HG03108 (cell line): ENCODE measurements around the gene USP6NL.
A peak's percentile ranks its signal among the peaks of the same experiment; 100 is the strongest.
"Not testable (repeated sequence)": the region's sequence is repeated elsewhere in the genome, so short reads cannot be mapped to it uniquely, and the experiment has no call there.

ENCODE experiments used
- ATAC-seq: cut with Tn5 transposase; IDR thresholded peaks from one replicate; pipeline ENCODE4 v1.9.1; 2021; ENCODE audit warnings: moderate library complexity; ENCODE audit not compliant: unreplicated experiment

USP6NL gene

DNA sequence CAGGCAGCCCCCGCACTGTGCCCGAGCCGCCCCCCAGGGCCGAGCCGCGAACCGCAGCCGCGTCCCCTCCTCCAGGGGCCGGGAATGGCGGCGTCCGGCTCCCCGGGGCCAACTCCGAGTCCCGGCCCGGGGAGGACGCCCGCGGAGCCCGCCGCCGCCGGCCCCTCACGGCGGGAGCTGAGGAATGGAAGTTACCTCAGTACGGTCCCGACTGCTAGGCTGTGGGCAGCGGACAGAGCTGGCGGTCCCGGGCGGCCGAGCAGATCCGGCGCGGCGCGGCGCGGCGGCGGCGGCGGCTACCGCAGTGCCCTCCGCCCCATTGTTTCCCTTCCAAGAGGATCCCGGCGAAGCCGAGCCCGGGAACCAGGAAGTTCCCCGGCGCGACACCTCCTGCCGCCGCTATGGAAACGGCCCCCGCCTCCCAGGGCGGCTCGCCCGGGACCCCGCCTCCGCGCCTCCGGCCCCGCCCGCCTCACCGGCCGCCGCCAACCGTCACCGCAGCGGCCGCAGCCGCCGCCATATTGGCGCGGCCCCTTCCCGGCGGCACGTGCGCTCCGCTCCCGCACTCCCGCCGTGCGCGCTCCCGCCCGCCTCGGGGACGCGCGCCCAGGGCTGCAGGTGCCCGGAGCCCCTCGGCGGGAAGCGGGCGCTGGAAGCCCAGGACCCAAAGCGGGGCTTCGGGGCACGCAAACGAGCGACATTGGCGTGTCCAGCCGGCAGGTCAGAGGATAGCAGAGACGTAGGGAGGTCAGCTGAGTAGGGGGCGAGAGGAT lies at the start of gene USP6NL:
TSS of gene USP6NL (minus strand) at position 403 of the 773 bp plus-strand sequence. CDS start 14,016 bp downstream, outside the sequence.
- ATAC-seq = peak; percentile 51

DNA sequence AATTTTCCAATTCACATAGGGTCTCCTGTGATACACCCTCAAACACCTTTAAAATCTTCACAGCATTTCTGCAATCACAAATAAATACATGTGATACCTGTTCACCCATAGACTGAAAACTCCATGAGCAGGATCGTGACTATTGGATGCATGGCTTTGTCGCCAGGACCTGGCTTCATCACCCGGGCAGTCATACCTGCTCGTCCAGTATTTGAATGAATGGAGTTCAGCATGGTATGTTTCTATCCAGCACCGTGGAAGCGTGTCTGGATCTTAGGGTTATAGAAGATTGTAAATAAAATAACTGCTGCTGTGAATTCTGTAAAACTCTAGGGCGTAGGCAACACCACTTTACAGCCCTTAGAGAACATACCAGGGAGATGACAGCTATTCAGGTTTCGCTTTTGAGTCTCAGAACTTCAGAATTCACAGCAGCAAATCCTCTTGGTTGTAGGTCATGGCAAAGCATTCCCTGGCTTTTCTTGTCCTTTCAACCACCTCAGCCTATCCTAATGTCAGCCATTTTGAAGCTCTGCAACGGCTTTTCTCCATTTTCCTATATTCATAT lies 47.4 kb upstream of the USP6NL start:
- ATAC-seq = no peak

DNA sequence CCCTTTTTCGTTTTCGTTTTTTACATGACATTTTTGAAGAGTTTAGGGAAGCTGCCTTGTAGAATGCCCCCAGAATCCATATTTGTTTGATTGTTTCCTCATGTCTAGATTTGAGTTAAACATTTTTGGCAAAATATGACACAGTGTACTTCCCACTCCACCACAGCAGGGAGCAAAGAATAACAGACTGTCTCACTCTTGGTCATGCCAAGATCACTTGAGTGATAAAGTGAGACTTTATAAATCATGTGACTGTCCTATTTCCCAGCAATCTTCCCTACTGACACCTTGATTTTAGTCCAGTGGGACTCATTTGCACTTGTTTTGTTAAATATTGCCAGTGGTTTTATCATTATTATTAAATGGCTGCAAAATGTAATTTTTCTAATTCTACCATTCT lies 44.4 kb upstream of the USP6NL start:
- no peak for ATAC-seq

- no peak for ATAC-seq
These were observed 43.2 kb upstream of the USP6NL start for GRCh38 chr10:11654659-11655058.

DNA sequence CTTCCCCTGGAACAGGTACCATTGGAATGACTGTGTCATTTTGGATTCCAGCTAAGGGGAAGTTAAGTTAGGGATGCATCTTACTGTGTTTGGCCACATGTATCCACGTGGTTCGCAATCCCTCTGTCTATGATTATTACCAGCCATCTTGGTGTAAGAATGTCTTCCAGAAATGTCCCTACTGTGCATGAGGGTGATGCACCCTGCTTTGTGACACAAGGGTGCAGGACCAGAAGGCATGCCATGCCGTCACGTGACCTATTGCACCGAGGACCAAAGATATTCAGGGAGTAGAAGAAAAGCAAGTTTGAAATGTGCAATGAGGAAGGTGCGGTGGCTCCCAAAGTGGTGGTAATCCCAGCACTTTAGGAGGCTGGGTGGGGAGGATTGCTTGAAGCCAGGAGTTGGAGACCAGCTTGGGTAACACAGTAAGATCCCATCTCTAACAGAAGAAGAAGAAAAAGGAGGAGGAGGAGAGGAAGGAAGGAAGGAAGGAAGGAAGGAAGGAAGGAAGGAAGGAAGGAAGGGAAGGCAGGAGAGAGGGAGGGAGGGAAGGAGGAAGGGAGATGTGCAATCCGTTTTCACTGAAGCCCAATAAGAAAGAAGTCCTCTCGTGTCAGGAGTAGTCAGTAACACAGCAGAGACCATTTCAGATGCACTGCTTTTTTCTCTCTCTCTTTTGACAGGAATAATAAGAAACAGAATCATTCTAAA lies 42.5 kb upstream of the USP6NL start:
- no peak for ATAC-seq

DNA sequence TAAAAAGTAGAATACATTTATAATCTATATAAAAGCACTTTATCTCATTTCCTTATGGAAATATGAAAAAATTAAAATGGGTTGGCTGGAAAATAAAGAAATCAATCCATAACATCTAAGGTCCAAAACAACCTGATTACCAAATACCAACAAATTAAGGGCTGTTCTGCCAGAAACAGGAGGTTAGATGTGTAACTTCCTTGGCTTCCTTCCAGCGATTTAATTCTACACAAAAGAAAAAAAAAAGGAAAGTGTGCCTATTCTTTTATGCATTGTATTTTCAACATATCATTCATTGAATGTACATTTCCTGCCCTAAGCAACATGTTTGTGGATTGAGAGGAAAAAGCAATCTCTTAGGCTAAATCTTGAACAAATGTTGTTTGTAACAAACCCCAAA lies 36.2 kb upstream of the USP6NL start:
- ATAC-seq = no peak

DNA sequence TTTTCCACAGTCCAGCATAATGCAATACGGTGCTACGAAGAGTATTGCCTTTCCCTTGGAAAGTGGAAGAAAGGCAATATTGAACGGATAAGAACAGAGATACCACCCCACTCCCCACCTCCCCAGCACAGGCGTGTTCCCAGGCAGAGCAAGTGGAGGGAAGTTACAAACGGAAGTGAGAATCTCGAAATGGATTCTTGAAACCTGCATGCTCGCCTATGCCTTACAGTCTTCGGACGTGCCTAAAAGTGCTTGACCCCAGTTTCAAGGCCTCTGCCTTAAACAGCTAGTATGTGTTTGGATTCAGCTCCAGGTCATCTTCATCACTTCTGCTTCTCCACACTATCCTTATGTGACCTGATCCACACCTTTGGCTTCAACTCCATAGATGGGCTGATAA lies 35.0 kb upstream of the USP6NL start:
- no peak for ATAC-seq

DNA sequence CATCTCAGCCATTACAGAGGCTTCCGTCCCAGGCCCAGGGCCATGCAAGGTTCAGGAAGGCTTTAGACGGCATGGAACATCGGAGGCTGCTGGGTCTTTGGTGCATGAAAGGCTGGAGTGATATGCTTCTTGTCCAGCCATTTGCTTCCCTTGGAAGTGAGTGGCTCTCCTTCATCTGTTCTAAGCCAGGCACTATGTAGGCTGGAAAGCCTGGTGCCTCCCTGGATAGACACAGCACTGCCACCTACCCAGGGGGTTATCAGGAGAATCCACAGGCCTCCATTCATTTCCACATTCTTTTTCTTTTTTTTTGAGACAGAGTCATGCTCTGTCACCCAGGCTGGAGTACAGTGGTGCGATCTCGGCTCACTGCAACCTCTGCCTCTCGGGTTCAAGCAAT lies 31.6 kb upstream of the USP6NL start:
- ATAC-seq = no peak

- ATAC-seq = no peak
These were observed 31.1 kb upstream of the USP6NL start for GRCh38 chr10:11642566-11642965.

DNA sequence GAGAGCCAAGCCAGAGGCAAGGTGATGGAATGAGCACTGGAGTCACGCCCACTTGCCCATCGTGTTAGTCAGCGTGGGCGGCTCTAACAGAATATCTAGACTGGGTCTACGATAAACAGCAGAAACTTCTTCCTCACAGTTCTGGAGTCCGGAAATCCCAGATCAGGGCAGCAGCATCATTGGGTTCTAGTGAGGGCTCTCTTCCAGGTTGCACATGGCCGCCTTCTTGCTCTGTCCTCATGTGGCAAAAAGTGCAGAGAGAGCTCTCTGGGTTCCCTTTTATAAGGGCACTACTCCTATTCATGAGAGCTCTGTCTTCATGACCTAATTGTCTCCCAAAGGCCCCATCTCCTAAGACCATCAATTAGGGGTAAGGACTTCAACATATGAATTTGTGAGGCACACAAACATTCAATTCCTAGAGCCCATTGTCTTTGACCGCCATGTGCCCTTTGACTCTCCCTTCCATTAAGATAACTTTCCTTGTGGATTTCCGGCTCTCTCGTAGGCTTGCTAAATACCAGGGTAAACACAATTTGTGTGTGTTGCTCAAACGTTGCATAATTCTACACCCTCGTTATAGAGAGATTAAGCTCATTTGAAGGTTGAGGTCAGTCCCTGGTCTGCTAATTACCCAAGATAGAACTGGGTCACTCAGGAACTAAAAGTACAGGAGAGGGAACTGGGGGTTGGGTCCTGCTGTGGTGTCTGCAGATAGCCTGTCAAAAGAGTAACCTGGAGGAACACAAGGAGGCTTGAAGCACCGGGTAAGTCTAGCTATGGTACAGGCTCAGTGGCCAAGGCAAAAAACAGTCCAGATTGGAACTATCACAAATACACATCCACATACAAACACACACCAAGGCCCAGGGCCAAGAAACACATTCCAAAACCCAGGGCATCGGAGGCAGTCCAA lies 28.7 kb upstream of the USP6NL start:
- no peak for ATAC-seq

DNA sequence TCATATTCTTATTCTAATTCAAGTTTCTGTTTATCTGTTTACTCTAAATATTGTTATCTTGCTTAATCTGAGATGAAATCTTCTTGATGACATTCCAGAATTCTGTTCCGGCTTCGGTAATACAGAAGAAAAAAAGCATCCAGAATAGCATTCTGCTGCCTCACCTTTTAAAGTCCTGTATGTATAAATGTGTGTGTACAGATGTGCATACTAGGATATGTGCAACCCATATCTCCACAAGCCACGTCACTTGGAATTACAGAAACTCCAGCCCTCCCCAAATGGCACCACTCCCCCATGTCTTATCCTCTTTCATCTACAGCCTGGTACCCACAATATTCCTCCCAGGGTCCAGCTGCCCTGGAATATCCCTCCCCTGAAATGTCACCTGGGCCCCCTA lies 27.9 kb upstream of the USP6NL start:
- no peak for ATAC-seq

GRCh38 chr10:11638055-11638698 lies 26.7 kb upstream of the USP6NL start:
- no peak for ATAC-seq

- ATAC-seq = no peak
These were observed 25.4 kb upstream of the USP6NL start for GRCh38 chr10:11636697-11637303.

DNA sequence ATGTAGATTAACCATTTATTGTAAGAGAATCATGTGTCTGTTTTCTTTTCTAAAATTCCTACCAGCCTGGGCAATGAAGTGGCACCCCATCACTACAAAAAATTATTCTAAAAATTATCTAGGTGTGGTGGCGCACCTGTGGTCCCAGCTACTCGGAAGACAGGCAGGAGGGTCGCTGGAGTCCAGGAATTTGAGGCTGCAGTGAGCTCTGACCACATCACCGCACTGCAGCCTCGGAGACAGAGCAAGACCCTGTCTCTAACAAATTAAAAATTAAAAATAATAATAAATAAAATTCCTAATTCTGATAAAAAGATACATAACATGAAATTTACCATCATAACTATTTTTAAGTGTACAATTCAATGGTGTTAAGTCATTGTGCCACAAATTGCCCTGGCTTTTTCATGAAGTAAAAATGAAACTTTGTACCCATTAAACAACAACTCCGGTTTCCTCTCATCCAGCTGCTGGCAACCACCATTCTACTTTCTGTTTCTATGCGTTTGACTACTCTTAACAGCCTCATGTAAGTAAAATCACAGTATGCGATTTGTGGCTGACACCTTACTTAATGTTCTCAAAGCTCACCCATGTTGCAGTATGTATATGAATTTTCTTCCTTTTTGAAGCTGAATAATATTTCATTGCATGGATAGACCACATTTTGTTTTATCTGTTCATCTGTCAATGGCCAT lies 20.6 kb upstream of the USP6NL start:
- peak; percentile 98 for ATAC-seq

DNA sequence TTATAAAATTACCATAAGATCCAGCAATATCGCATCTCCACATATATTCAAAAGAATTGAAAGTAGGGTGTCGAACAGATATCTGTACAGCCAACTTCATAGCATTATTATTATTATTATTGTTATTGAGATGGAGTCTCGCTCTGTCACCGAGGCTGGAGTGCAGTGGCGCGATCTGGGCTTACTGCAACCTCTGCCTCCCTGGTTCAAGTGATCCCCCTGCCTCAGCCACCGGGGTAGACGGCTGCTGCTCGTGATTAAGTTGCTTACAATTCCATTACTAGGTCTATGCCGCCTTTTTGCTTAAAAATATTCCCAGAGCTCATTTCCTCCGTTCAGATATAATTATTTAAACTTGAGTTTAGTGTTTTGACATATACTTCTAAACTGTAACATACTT lies 19.8 kb upstream of the USP6NL start:
- no peak for ATAC-seq

GRCh38 chr10:11629731-11630130 lies 18.3 kb upstream of the USP6NL start:
- no peak for ATAC-seq

DNA sequence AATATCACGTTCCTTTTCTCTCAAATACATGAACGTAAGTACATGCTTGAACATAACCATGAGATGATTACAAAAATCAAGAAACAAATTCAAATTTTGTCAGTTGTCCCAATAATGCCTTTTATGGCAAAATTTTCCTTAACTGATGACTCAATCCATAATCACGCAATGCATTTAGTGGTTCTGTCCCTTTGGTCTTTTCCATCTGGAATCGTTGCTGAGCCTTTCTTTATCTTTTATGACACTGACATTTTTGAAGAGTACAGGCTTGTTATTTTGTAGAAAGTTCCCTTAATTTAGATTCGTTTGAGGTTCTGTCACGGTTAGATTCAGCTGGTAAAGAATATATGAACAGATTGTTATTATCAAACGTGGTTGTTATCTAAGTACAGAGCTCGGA lies 16.5 kb upstream of the USP6NL start:
- not testable (repeated sequence) for ATAC-seq

- ATAC-seq = no peak
These were observed 14.6 kb upstream of the USP6NL start for GRCh38 chr10:11626071-11626470.

GRCh38 chr10:11625019-11625735 lies 13.7 kb upstream of the USP6NL start:
- peak; percentile 86 for ATAC-seq
